Stomach smooth muscle (tissue), 2 donors: ENCODE results near the gene MUC21.
"Not testable (repeated sequence)": the region's sequence is repeated elsewhere in the genome, so short reads cannot be mapped to it uniquely, and the experiment has no call there.

Source experiments
- H3K27ac ChIP-seq: one replicate; pipeline ENCODE4 v1.7.0; 2013; ENCODE audit warnings: mild to moderate bottlenecking, low read length, inconsistent platforms
- H3K27me3 ChIP-seq, 2 donors: one replicate each; pipeline ENCODE4 v1.7.0; 2013; ENCODE audit warnings: low read length in 2 of 2; ENCODE audit not compliant: insufficient read depth in 2 of 2, control insufficient read depth in 1 of 2
- H3K36me3 ChIP-seq, 2 donors: one replicate each; pipeline ENCODE4 v1.7.0; 2013; ENCODE audit warnings: low read length in 2 of 2; ENCODE audit not compliant: control insufficient read depth in 2 of 2, insufficient read depth in 2 of 2
- H3K4me1 ChIP-seq: one replicate; pipeline ENCODE4 v1.7.0; 2013; ENCODE audit warnings: low read length; ENCODE audit not compliant: control insufficient read depth, insufficient read depth
- H3K4me3 ChIP-seq, 2 donors: one replicate each; pipeline ENCODE4 v1.7.0; 2013; ENCODE audit warnings: low read length in 2 of 2
- H3K9ac ChIP-seq, 2 donors: one replicate each; pipeline ENCODE4 v1.7.0; 2013; ENCODE audit warnings: low read length in 2 of 2, mild to moderate bottlenecking in 1 of 2
- H3K9me3 ChIP-seq, 2 donors: one replicate each; pipeline ENCODE4 v1.7.0; 2013; ENCODE audit warnings: low read length in 2 of 2; ENCODE audit not compliant: control insufficient read depth in 2 of 2
- donor health status: healthy.
- donor health status: Pancreatic carcinoma.

Gene MUC21

GRCh38 chr6:31008165-31008564, 24.6 kb downstream of the MUC21 start:
- H3K4me3 ChIP-seq: no peak overlapping the region
- no peaks in the 10 kb centered on the region for H3K27me3 ChIP-seq
- no peaks in the 10 kb centered on the region for H3K9me3 ChIP-seq
- no peak overlapping the region for H3K27ac ChIP-seq
- no peaks in the 10 kb centered on the region for H3K4me1 ChIP-seq
- no peaks in the 10 kb centered on the region for H3K36me3 ChIP-seq
- H3K9ac ChIP-seq: no peak overlapping the region

- H3K27me3 ChIP-seq: no peaks in the 10 kb centered on the region
These were observed 26.2 kb downstream of the MUC21 start for GRCh38 chr6:31009731-31010130.

GRCh38 chr6:31010393-31011060, 27.0 kb downstream of the MUC21 start, which contains the start of gene MUC22:
TSS of gene MUC22 (plus strand) at chr6:31010474. CDS start at chr6:31010707, 233 bp downstream.
- H3K36me3 ChIP-seq: no peaks in the 10 kb centered on the region
- no peak within 1 kb of the TSS for H3K27ac ChIP-seq
- no peak within 1 kb of the TSS for H3K9ac ChIP-seq
- H3K9me3 ChIP-seq: peaks cover 0 to 6% of the 10 kb centered on the region in 2 donors
- no peaks in the 10 kb centered on the region for H3K27me3 ChIP-seq
- H3K4me3 ChIP-seq: no peak within 1 kb of the TSS
- H3K4me1 ChIP-seq: no peaks in the 10 kb centered on the region

More at GRCh38 chr6:31009731-31010130, 26.2 kb downstream of the MUC21 start:
- Histone ChIP-seq H3K36me3 (no peaks in the 10 kb centered on the region), H3K9ac (no peak overlapping the region), H3K4me1 (no peaks in the 10 kb centered on the region), H3K9me3 (peaks cover 0 to 2% of the 10 kb centered on the region in 2 donors), H3K4me3 (no peak overlapping the region), H3K27ac (no peak overlapping the region)

GRCh38 chr6:31011153-31011552, 27.6 kb downstream of the MUC21 start:
- Histone ChIP-seq H3K27me3 (no peaks in the 10 kb centered on the region), H3K9ac (no peak overlapping the region), H3K27ac (no peak overlapping the region), H3K4me1 (no peaks in the 10 kb centered on the region), H3K4me3 (no peak overlapping the region), H3K36me3 (no peaks in the 10 kb centered on the region), H3K9me3 (peaks cover 0 to 6% of the 10 kb centered on the region in 2 donors)

DNA sequence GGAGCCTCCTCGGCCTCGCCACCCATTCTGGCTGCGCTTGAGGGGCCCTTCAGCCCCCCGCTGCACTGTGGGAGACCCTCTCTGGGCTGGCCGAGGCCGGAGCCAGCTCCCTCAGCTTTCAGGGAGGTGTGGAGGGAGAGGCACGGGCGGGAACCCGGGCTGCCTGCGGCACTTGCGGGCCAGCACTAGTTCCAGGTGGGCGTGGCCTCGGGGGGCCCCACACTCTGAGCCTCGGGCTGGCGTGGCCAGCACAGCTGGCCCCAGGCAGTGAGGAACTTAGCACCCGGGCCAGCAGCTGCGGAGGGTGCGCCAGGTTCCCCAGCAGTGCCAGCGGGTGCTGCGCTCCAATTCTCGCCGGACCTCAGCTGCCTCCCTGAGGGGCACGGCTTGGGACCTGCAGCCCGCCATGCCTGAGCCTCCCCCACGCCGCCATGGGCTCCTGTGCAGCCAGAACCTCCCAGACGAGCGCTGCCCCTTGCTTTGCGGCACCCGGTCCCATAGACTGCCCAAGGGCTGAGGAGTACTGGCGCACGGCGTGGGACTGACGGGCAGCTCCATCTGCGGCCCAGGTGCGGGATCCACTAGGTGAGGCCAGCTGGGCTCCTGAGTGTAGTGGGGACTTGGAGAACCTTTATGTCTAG, 33.3 kb downstream of the MUC21 start:
- Histone ChIP-seq H3K4me1 (no peaks in the 10 kb centered on the region), H3K4me3 (no peak overlapping the region)

DNA sequence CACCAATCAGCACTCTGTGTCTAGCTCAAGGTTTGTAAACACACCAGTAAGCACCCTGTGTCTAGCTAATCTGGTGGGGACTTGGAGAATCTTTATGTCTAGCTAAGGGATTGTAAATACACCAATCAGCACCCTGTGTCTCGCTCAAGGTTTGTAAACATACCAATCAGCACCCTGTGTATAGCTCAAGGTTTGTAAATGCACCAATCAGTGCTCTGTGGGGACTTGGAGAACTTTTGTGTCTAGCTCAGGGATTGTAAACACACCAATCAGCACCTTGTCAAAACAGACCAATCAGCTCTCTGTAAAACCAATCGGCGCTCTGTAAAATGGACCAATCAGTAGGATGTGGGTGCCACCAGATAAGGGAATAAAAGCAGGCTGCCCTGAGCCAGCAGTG, 33.9 kb downstream of the MUC21 start:
- not testable (repeated sequence) for H3K36me3 ChIP-seq, H3K27ac ChIP-seq, H3K4me3 ChIP-seq, H3K9me3 ChIP-seq, H3K27me3 ChIP-seq, H3K9ac ChIP-seq, H3K4me1 ChIP-seq

More for the DNA sequence above, 33.3 kb downstream of the MUC21 start:
- Histone ChIP-seq H3K27me3 (no peaks in the 10 kb centered on the region), H3K9ac (no peak overlapping the region), H3K27ac (no peak overlapping the region), H3K9me3 (peaks cover 0 to 8% of the 10 kb centered on the region in 2 donors), H3K36me3 (no peaks in the 10 kb centered on the region)

- Histone ChIP-seq H3K4me3 (no peak overlapping the region), H3K4me1 (no peaks in the 10 kb centered on the region), H3K27me3 (no peaks in the 10 kb centered on the region), H3K9me3 (peaks cover 0 to 3% of the 10 kb centered on the region in 2 donors), H3K36me3 (no peaks in the 10 kb centered on the region), H3K9ac (no peak overlapping the region), H3K27ac (no peak overlapping the region)
These were observed 36.5 kb downstream of the MUC21 start for GRCh38 chr6:31020057-31020456.

- not testable (repeated sequence) for H3K9me3 ChIP-seq, H3K36me3 ChIP-seq, H3K9ac ChIP-seq, H3K4me3 ChIP-seq, H3K27me3 ChIP-seq, H3K4me1 ChIP-seq, H3K27ac ChIP-seq
These were observed 37.2 kb downstream of the MUC21 start for GRCh38 chr6:31020631-31021255.

DNA sequence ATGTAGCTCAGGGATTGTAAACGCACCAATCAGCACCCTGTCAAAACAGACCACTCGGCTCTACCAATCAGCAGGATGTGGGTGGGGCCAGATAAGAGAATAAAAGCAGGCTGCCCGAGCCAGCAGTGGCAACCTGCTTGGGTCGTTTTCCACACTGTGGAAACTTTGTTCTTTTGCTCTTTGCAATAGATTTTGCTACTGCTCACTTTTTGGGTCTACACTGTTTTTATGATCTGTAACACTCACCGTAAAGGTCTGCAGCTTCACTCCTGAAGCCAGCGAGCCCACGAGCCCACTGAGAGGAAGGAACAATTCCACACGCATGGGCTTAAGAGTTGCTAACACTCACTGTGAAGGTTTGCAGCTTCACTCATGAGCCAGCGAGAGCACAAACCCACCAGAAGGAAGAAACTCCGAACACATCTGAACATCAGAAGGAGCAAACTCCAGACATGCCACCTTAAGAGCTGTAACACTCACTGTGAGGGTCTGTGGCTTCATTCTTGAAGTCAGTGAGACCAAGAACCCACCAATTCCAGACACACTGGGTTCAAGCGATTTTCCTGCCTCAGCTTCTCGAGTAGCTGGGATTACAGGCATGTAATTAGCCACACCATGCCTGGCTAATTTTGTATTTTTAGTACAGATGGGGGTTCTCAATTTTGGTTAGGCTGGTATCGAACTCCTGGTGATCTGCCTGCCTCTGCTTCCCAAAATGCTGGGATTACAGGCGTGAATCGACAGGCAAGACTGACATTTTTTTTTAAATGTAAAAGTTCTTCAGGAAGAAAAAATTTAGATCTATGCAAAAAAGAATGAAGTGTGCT, 38.4 kb downstream of the MUC21 start:
- not testable (repeated sequence) for H3K4me1 ChIP-seq, H3K4me3 ChIP-seq, H3K9ac ChIP-seq, H3K9me3 ChIP-seq, H3K27ac ChIP-seq, H3K36me3 ChIP-seq, H3K27me3 ChIP-seq

- Histone ChIP-seq H3K27me3 (peaks cover 0 to 2% of the 10 kb centered on the region in 2 donors), H3K9me3 (no peaks in the 10 kb centered on the region), H3K27ac (no peak overlapping the region), H3K4me3 (no peak overlapping the region), H3K36me3 (no peaks in the 10 kb centered on the region), H3K4me1 (no peaks in the 10 kb centered on the region), H3K9ac (no peak overlapping the region)
These were observed 42.1 kb downstream of the MUC21 start for GRCh38 chr6:31025595-31025994.
